Measurements from ENCODE around the gene RALA. TPM values are rescaled to one million over a fixed set of nuclear protein-coding genes. Genes with fewer than 3 reads are reported as not detected.

Gene RALA
- total RNA-seq, 2 experiments from 2014 or later: 32.5 to 32.8 TPM

- POLR2A ChIA-PET: no interaction called here
- Mint-ChIP-seq H3K4me1 (ENCODE audit: low read depth) (no peaks in the 10 kb centered on the region), H3K27ac (no peak overlapping the region), H3K4me3 (no peak overlapping the region), H3K9me3 (peaks cover 23% of the 10 kb centered on the region), H3K36me3 (ENCODE audit: low read depth) (no peaks in the 10 kb centered on the region), H3K27me3 (no peaks in the 10 kb centered on the region)
- TF ChIP-seq CTCF (IDR thresholded peaks at IDR 0.05): no peak
- intact Hi-C loops (cut with micrococcal nuclease): no loop called here
- CTCF ChIA-PET: interaction anchor here (1.0 to 2.3 kb wide), 2 partner anchors 134 kb away, joined by 3 to 8 read pairs; no protein-coding TSS in a partner anchor
- ATAC-seq (no peak), DNase-seq (no peak)
Observed at GRCh38 chr7:39714447-39715091, 91.2 kb downstream of the RALA start.

- POLR2A ChIA-PET: no interaction called here
- CTCF ChIA-PET: no interaction called here
- no peak overlapping the region for H3K27ac Mint-ChIP-seq
- peaks cover 9% of the 10 kb centered on the region for H3K4me1 Mint-ChIP-seq (ENCODE audit: low read depth)
- no peaks in the 10 kb centered on the region for H3K27me3 Mint-ChIP-seq
- H3K9me3 Mint-ChIP-seq: peaks cover 5% of the 10 kb centered on the region
- H3K36me3 Mint-ChIP-seq (ENCODE audit: low read depth): no peaks in the 10 kb centered on the region
- ATAC-seq (no peak), DNase-seq (no peak)
- H3K4me3 Mint-ChIP-seq: no peak overlapping the region
- intact Hi-C loops (cut with micrococcal nuclease): no loop called here
- TF ChIP-seq CTCF (IDR thresholded peaks at IDR 0.05): no peak
Observed at GRCh38 chr7:39720586-39720985, 97.2 kb downstream of the RALA start.

GRCh38 chr7:39721345-39721744 lies 98.0 kb downstream of the RALA start:
- CTCF ChIA-PET: interaction anchor here (1.0 kb wide), 1 partner anchor 20 kb away, joined by 3 read pairs; no protein-coding TSS in a partner anchor
- H3K27me3 Mint-ChIP-seq: no peaks in the 10 kb centered on the region

GRCh38 chr7:39721919-39722597 lies 98.7 kb downstream of the RALA start:
- ATAC-seq (no peak), DNase-seq (no peak)
- CTCF ChIA-PET: interaction anchor here (1.0 to 1.3 kb wide), 2 partner anchors 19 to 141 kb away, joined by 3 to 4 read pairs; no protein-coding TSS in a partner anchor
- H3K36me3 Mint-ChIP-seq (ENCODE audit: low read depth): no peaks in the 10 kb centered on the region
- H3K9me3 Mint-ChIP-seq: no peaks in the 10 kb centered on the region
- H3K4me3 Mint-ChIP-seq: no peak overlapping the region
- H3K27ac Mint-ChIP-seq: no peak overlapping the region
- POLR2A ChIA-PET: no interaction called here
- TF ChIP-seq CTCF (IDR thresholded peaks at IDR 0.05): no peak
- intact Hi-C loops (cut with micrococcal nuclease): no loop called here
- peaks cover 9% of the 10 kb centered on the region for H3K4me1 Mint-ChIP-seq (ENCODE audit: low read depth)
- no peaks in the 10 kb centered on the region for H3K27me3 Mint-ChIP-seq

More at GRCh38 chr7:39721345-39721744, 98.0 kb downstream of the RALA start:
- Mint-ChIP-seq H3K27ac (no peak overlapping the region), H3K9me3 (no peaks in the 10 kb centered on the region), H3K4me1 (ENCODE audit: low read depth) (peaks cover 9% of the 10 kb centered on the region), H3K36me3 (ENCODE audit: low read depth) (no peaks in the 10 kb centered on the region), H3K4me3 (no peak overlapping the region)
- intact Hi-C loops (cut with micrococcal nuclease): no loop called here
- DNase-seq (no peak), ATAC-seq (no peak)
- POLR2A ChIA-PET: no interaction called here
- TF ChIP-seq CTCF (IDR thresholded peaks at IDR 0.05): no peak

Measured in activated CD8-positive, alpha-beta T cell treated with anti-CD3 and anti-CD28 coated beads for 36 hours (primary cell).